Left ventricle myocardium inferior (tissue), 1 donor: Measurements from ENCODE around the gene MLXIP. TPM values are rescaled to one million over a fixed set of nuclear protein-coding genes. Genes with fewer than 3 reads are reported as not detected.
A peak's percentile ranks its signal among the peaks of the same experiment; 100 is the strongest.
"Not testable (repeated sequence)": the region's sequence is repeated elsewhere in the genome, so short reads cannot be mapped to it uniquely, and the experiment has no call there.

ENCODE experiments used
- DNase-seq: peaks from one replicate; pipeline ENCODE4 v3.0.0-alpha.2; 2020
- H3K27ac ChIP-seq: fragments of 200-600 bp; replicated peaks from 2 replicates; pipeline ENCODE4 v1.8.0; 2021
- H3K27me3 ChIP-seq: fragments of 200-600 bp; 2 replicates; pipeline ENCODE4 v1.8.0; 2021; ENCODE audit warnings: low read depth
- H3K36me3 ChIP-seq: fragments of 200-600 bp; 2 replicates; pipeline ENCODE4 v1.8.0; 2021
- H3K4me1 ChIP-seq: fragments of 200-600 bp; 2 replicates; pipeline ENCODE4 v1.8.0; 2021
- H3K4me3 ChIP-seq: fragments of 200-600 bp; 2 replicates; pipeline ENCODE4 v1.8.0; 2021; ENCODE audit warnings: mild to moderate bottlenecking, moderate library complexity
- H3K9me3 ChIP-seq: fragments of 200-600 bp; replicated peaks from 2 replicates; pipeline ENCODE4 v1.8.0; 2021
- intact Hi-C: fragments of 100-400 bp; cut with micrococcal nuclease; formaldehyde crosslinking; loops from one replicate; pipeline ENCODE4 v1.11.0; 2022
- total RNA-seq: library from RNA; stranded (reverse); fragmentation: NEBNext Ultra II Directional; extraction: Animal tissue kit (Norgen Biotek cat#: 25700); gene quantifications from one replicate; pipeline ENCODE4 v1.2.1, GENCODE V29; 2021
- TF ChIP-seq, protein P1 (sequence below): fragments of 200-600 bp; IDR thresholded peaks from 2 replicates; pipeline ENCODE4 v1.8.0; 2021; ENCODE audit warnings: antibody characterized with exemption, mild to moderate bottlenecking, borderline replicate concordance
- donor health status: DM: no; HTN: yes; CAD: no; lungs with severe emphysema.

Gene MLXIP
- total RNA-seq, 1 donor from 2014 or later = 16.7 TPM

DNA sequence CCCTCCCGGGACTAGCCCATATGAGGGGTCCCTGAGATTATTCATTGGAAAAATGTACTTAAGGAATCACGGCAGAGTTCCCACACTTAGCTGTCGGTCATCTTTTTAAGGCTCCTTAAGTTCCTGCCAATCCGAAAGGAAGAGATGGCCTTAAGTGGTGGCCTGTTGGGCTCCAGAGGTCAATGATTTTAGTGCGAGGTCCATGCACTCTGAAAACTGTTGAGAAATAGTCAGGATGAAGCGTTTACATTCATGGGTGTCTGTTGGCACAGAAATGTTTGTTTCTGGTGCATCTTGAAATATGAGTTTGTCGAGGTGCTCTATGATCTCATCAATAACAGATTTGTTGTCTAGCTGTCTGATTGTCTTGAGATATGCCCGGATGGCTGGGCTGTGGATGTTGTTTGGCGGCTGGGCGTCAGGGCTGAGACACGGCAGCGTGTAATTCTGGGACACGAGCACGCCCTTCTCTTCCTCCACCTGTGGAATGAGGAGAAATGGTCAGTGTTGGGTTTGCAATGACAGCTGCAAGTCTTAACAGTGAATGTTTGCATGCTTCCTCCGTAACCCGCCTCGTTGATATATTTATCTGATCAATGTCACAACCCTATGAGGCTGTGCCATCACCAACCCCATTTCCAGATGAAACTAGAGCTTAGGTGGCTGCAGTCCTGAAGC, 93.8 kb downstream of the MLXIP start:
- Histone ChIP-seq H3K27ac (no peak overlapping the region), H3K27me3 (peaks cover 28% of the 10 kb centered on the region), H3K4me1 (no peaks in the 10 kb centered on the region), H3K4me3 (no peak overlapping the region), H3K9me3 (no peaks in the 10 kb centered on the region), H3K36me3 (no peaks in the 10 kb centered on the region)
- no peak for DNase-seq
- TF ChIP-seq, protein P1, sequence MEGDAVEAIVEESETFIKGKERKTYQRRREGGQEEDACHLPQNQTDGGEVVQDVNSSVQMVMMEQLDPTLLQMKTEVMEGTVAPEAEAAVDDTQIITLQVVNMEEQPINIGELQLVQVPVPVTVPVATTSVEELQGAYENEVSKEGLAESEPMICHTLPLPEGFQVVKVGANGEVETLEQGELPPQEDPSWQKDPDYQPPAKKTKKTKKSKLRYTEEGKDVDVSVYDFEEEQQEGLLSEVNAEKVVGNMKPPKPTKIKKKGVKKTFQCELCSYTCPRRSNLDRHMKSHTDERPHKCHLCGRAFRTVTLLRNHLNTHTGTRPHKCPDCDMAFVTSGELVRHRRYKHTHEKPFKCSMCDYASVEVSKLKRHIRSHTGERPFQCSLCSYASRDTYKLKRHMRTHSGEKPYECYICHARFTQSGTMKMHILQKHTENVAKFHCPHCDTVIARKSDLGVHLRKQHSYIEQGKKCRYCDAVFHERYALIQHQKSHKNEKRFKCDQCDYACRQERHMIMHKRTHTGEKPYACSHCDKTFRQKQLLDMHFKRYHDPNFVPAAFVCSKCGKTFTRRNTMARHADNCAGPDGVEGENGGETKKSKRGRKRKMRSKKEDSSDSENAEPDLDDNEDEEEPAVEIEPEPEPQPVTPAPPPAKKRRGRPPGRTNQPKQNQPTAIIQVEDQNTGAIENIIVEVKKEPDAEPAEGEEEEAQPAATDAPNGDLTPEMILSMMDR = no peak
- intact Hi-C loops = no loop called here

DNA sequence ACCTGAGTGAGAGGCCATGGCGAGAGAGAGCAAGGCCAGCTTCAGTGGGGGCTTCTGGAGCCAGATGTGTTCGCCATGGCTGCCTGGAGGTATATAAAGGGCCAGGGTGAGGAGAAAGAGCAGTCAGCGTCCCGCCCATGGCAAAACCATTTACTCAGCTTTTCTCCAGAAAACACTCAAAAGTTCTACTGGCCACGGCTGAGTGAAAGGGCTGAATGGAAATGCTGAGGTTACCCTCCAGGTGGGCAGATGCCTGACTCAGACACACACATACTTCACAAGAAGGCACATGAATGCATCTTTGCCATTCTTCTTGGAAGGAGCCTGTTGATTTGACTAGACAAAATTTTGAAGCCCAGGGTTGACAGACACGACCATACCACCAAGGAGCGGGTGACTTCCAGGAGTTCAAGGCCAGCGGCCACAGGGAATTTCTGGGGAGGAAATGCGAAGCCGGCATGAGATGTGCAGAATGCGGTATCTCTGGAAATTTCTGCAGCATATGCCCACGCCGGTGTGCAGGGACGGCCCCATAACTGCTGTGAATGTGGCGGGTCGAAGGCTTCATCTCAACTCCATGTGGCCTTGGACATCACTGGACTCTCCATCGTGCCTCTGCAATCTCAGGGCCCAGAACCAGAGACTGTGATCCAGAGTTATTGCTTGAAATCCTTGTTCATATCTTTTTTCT, 95.7 kb downstream of the MLXIP start, which contains the start of gene IL31:
Gene IL31, minus strand, starts transcription at position 67 of the 691 bp plus-strand sequence. Its CDS starts 49 bp downstream, at position 18.
- Histone ChIP-seq H3K4me3 (no peak within 1 kb of the TSS), H3K27me3 (peaks cover 28% of the 10 kb centered on the region), H3K36me3 (no peaks in the 10 kb centered on the region), H3K9me3 (no peaks in the 10 kb centered on the region), H3K27ac (no peak within 1 kb of the TSS), H3K4me1 (no peaks in the 10 kb centered on the region)
- intact Hi-C loops = no loop called here
- DNase-seq = no peak
- TF ChIP-seq, protein P1 = no peak

DNA sequence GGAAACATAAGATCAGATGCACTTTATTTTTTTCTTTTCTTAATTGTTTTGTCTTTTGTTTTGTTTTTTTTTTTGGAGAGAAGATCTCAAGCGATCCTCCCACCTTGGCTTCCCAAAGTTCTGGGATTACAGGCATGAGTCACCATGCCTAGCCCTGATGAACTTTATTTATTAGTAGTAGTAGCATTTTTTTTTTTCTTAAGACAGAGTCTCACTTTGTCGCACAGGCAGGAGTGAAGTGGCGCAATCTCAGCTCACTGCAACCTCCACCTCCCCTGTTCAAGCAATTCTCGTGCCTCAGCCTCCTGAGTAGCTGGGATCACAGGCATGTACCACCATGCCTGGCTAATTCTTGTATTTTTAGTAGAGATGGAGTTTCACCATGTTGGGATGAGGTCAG, 97.9 kb downstream of the MLXIP start:
- H3K9me3 ChIP-seq, H3K36me3 ChIP-seq, intact Hi-C loops, H3K4me1 ChIP-seq, DNase-seq, H3K27ac ChIP-seq, H3K4me3 ChIP-seq: not testable (repeated sequence)
- peaks cover 17% of the 10 kb centered on the region for H3K27me3 ChIP-seq

DNA sequence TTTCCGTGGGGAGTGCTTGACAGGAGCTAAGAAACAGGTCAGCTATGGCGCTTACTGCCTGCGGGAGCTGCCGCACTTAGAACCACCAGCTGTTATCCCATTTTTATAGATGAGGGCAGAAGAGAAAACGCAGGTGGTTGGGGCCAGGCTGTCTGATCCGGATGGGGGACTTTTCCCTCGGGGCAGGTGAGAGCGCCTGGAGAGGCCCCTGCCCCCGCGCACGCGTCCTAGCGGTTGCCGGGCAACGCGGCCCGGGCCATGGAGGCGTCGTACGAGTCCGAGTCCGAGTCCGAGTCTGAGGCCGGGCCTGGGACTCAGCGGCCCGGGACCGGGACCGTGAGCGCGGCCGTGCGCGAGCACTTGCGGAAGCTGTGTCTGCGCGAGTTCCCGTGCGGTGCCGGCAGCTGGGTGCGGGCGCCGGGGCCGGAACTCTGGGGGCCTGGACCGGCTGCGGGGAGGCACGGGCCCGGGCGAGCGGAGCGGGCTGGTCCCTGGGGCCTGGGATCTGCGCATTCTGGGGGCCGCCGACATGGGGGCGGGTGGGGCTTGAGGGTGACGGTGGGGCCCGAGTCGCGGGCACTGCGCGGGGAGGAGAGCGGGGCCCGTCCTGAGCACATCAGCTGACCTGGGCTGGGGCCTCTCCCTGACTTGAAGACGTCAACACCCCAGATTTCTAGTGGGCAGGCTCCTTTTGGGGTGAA, 104.5 kb downstream of the MLXIP start, which contains the start of gene LRRC43:
Gene LRRC43, plus strand, starts transcription at position 237 of the 701 bp plus-strand sequence. Its CDS starts 22 bp downstream, at position 259.
- TF ChIP-seq, protein P1 = no peak
- Histone ChIP-seq H3K4me3 (peak within 1 kb of the TSS; percentile 65), H3K36me3 (no peaks in the 10 kb centered on the region), H3K4me1 (peaks cover 8% of the 10 kb centered on the region), H3K9me3 (no peaks in the 10 kb centered on the region), H3K27ac (no peak within 1 kb of the TSS), H3K27me3 (peaks cover 24% of the 10 kb centered on the region)
- DNase-seq = no peak
- intact Hi-C loops = no loop called here

DNA sequence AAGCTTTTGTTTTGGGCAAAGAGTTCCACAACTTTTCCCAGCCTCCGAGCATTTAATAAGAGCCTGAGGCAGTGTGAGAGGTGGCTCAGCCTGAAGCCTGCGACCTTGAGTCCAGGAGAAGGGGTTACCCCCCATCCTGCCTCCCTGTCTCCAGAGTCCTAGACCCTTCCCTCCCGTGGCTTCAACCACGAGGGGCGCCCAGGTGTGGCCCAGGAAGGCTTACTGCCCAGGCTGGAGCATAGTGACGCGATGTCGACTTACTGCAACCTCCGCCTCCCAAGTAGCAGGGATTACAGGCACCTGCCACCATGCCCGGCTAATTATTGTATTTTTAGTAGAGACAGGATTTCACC, 105.0 kb downstream of the MLXIP start:
- intact Hi-C loops = no loop called here
- Histone ChIP-seq H3K4me3 (peak overlapping the region; percentile 65), H3K27ac (no peak overlapping the region), H3K27me3 (peaks cover 24% of the 10 kb centered on the region), H3K9me3 (no peaks in the 10 kb centered on the region), H3K4me1 (peaks cover 8% of the 10 kb centered on the region), H3K36me3 (no peaks in the 10 kb centered on the region)
- no peak for DNase-seq
- TF ChIP-seq, protein P1 = no peak
